Right lobe of liver (tissue), 4 donors: ENCODE measurements around the gene YIF1A.

Source experiments
- CTCF ChIP-seq, 4 donors: fragments of 200-600 bp in 3 of 4; fragments of 450-650 bp in 1 of 4; IDR thresholded peaks; one replicate each; pipeline versions ENCODE4 v1.5.1 to v1.8.0; 2016 to 2022; ENCODE audit warnings: antibody characterized with exemption in 4 of 4, mild to moderate bottlenecking in 2 of 4
- POLR2A ChIP-seq: fragments of 450-650 bp; IDR thresholded peaks from one replicate; pipeline ENCODE4 v1.6.1; 2017; ENCODE audit warnings: antibody characterized with exemption, mild to moderate bottlenecking
- donor health status: DM: no; HTN: no; CAD: no.
- donor health status: DM: no; HTN: no; CAD: no.
- donor health status: DM: no; HTN: yes; CAD: no.

DNA sequence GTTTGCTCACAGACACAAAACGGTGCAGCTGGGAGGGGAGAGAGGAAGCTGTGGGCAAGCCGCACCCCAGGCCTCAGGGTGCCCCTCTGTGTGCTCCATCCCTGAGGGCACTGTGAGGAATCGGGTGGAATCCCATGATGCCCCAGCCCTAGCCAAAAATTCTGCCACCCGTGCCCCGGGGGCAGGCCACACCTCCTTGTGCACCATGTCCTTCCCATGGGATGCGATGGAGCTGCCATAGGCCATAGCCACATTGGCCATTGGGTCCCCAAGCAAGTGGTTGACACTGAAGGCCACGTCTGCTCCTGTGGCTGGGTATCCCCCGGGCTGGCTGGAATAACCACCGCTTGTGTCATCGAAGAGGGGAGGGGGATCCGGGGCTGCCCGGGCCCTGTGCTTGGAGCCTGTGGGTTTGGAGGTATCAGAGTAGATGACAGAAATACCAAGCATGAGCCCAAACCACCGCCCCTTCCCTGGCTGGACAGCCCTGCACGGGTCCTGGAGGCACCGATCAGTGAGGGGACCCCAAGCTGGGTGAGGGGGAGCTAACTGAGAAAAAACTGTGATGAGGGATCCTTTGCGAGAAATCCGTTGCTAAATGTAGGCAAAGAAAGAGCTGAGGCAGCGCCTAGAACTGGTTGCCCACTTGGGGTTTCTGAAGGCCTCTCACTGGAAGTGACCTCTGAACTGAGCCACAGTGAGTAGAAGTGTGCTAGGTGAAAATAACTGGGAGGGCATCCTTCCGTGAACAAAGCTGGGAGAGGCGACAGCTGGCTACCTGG lies 863 bp downstream of the YIF1A start:
- no peak for TF ChIP-seq CTCF (IDR thresholded peaks at IDR 0.05)
- no peak for TF ChIP-seq POLR2A
